ENCODE measurements around the gene TGFBR2.

TGFBR2 gene

GRCh38 chr3:30711867-30712266 is 105.5 kb downstream of the TGFBR2 start:
- DNase-seq (ENCODE audit: low read depth in 1 of 2, low spot score in 1 of 2) = no peak

GRCh38 chr3:30712991-30713390 is 106.6 kb downstream of the TGFBR2 start:
- DNase-seq (ENCODE audit: low read depth in 1 of 2, low spot score in 1 of 2) = no peak

- DNase-seq (ENCODE audit: low read depth in 1 of 2, low spot score in 1 of 2) = no peak
These were observed 107.6 kb downstream of the TGFBR2 start for GRCh38 chr3:30713885-30714503.

GRCh38 chr3:30719536-30719935 is 113.1 kb downstream of the TGFBR2 start:
- DNase-seq (ENCODE audit: low read depth in 1 of 2, low spot score in 1 of 2) = no peak

- DNase-seq (ENCODE audit: low read depth in 1 of 2, low spot score in 1 of 2) = no peak
These were observed 114.3 kb downstream of the TGFBR2 start for GRCh38 chr3:30720586-30721313.

- DNase-seq (ENCODE audit: low read depth in 1 of 2, low spot score in 1 of 2) = no peak
These were observed 114.9 kb downstream of the TGFBR2 start for GRCh38 chr3:30721314-30721634.

GRCh38 chr3:30723211-30723610 is 116.8 kb downstream of the TGFBR2 start:
- DNase-seq (ENCODE audit: low read depth in 1 of 2, low spot score in 1 of 2) = no peak

GRCh38 chr3:30724863-30725262 is 118.5 kb downstream of the TGFBR2 start:
- DNase-seq (ENCODE audit: low read depth in 1 of 2, low spot score in 1 of 2) = no peak

GRCh38 chr3:30728143-30728542 is 121.7 kb downstream of the TGFBR2 start:
- DNase-seq (ENCODE audit: low read depth in 1 of 2, low spot score in 1 of 2) = no peak

- DNase-seq (ENCODE audit: low read depth in 1 of 2, low spot score in 1 of 2) = no peak
These were observed 123.1 kb downstream of the TGFBR2 start for GRCh38 chr3:30729512-30729911.

GRCh38 chr3:30729936-30730335 is 123.5 kb downstream of the TGFBR2 start:
- DNase-seq (ENCODE audit: low read depth in 1 of 2, low spot score in 1 of 2) = no peak

- no peak for DNase-seq (ENCODE audit: low read depth in 1 of 2, low spot score in 1 of 2)
These were observed 124.6 kb downstream of the TGFBR2 start for GRCh38 chr3:30730967-30731366.

- no peak for DNase-seq (ENCODE audit: low read depth in 1 of 2, low spot score in 1 of 2)
These were observed 126.8 kb downstream of the TGFBR2 start for GRCh38 chr3:30733209-30733608.

- no peak for DNase-seq (ENCODE audit: low read depth in 1 of 2, low spot score in 1 of 2)
These were observed 127.3 kb downstream of the TGFBR2 start for GRCh38 chr3:30733696-30734095.

- DNase-seq (ENCODE audit: low read depth in 1 of 2, low spot score in 1 of 2) = no peak
These were observed 131.5 kb downstream of the TGFBR2 start for GRCh38 chr3:30737743-30738499.

GRCh38 chr3:30738605-30739004 is 132.2 kb downstream of the TGFBR2 start:
- no peak for DNase-seq (ENCODE audit: low read depth in 1 of 2, low spot score in 1 of 2)

- DNase-seq (ENCODE audit: low read depth in 1 of 2, low spot score in 1 of 2) = no peak
These were observed 135.5 kb downstream of the TGFBR2 start for GRCh38 chr3:30741889-30742288.

- DNase-seq (ENCODE audit: low read depth in 1 of 2, low spot score in 1 of 2) = no peak
These were observed 136.6 kb downstream of the TGFBR2 start for GRCh38 chr3:30742796-30743619.

All from stimulated activated CD4-positive, alpha-beta T cell treated with anti-CD3 and anti-CD28 coated beads, Interleukin-15, amount 100 ng/mL, for 1 hour (primary cell).